NCI-H1105 treated with DMSO at 0.1 percent for 48 hours (cell line): ENCODE measurements around the gene ARHGAP6.
"Not testable (repeated sequence)": the region's sequence is repeated elsewhere in the genome, so short reads cannot be mapped to it uniquely, and the experiment has no call there.

Experiments
- DNase-seq: peaks from one replicate; lab custom pipeline; 2025; lab: John Stamatoyannopoulos, UW

ARHGAP6 gene

GRCh38 chrX:11361666-11362065 is 304.1 kb downstream of the ARHGAP6 start:
- DNase-seq: not testable (repeated sequence)

- DNase-seq: not testable (repeated sequence)
Observed at GRCh38 chrX:11355944-11356343, 309.8 kb downstream of the ARHGAP6 start.

- no peak for DNase-seq
Observed at GRCh38 chrX:11355259-11355909, 310.3 kb downstream of the ARHGAP6 start.

GRCh38 chrX:11352296-11352741 is 313.4 kb downstream of the ARHGAP6 start:
- no peak for DNase-seq

GRCh38 chrX:11351375-11352295 is 314.1 kb downstream of the ARHGAP6 start:
- DNase-seq: no peak

GRCh38 chrX:11349661-11350337 is 315.9 kb downstream of the ARHGAP6 start:
- DNase-seq: no peak

GRCh38 chrX:11349020-11349419 is 316.7 kb downstream of the ARHGAP6 start:
- no peak for DNase-seq

GRCh38 chrX:11347300-11347699 is 318.4 kb downstream of the ARHGAP6 start:
- no peak for DNase-seq

- DNase-seq: no peak
Observed at GRCh38 chrX:11346121-11346682, 319.5 kb downstream of the ARHGAP6 start.

- no peak for DNase-seq
Observed at GRCh38 chrX:11342673-11343072, 323.0 kb downstream of the ARHGAP6 start.

- DNase-seq: no peak
Observed at GRCh38 chrX:11341274-11342201, 324.2 kb downstream of the ARHGAP6 start.

GRCh38 chrX:11337292-11338009 is 328.3 kb downstream of the ARHGAP6 start:
- no peak for DNase-seq

- no peak for DNase-seq
Observed at GRCh38 chrX:11336201-11336600, 329.5 kb downstream of the ARHGAP6 start.

GRCh38 chrX:11334165-11334564 is 331.6 kb downstream of the ARHGAP6 start:
- no peak for DNase-seq

- no peak for DNase-seq
Observed at GRCh38 chrX:11331788-11332187, 333.9 kb downstream of the ARHGAP6 start.

GRCh38 chrX:11329021-11329420 is 336.7 kb downstream of the ARHGAP6 start:
- no peak for DNase-seq

- no peak for DNase-seq
Observed at GRCh38 chrX:11328134-11328533, 337.6 kb downstream of the ARHGAP6 start.

GRCh38 chrX:11321986-11322385 is 343.7 kb downstream of the ARHGAP6 start:
- DNase-seq: no peak

GRCh38 chrX:11319806-11320520 is 345.8 kb downstream of the ARHGAP6 start:
- DNase-seq: no peak

- no peak for DNase-seq
Observed at GRCh38 chrX:11311706-11312105, 354.0 kb downstream of the ARHGAP6 start.
